T-helper 2 cell (primary cell): ENCODE data around the gene TPCN2.
A peak's percentile ranks its signal among the peaks of the same experiment; 100 is the strongest.

Source experiments
- DNase-seq, 5 experiments: peaks; one replicate each; pipeline versions ENCODE4 v3.0.0 to v3.0.0-alpha.2; 2012 to 2022

TPCN2 gene

DNA sequence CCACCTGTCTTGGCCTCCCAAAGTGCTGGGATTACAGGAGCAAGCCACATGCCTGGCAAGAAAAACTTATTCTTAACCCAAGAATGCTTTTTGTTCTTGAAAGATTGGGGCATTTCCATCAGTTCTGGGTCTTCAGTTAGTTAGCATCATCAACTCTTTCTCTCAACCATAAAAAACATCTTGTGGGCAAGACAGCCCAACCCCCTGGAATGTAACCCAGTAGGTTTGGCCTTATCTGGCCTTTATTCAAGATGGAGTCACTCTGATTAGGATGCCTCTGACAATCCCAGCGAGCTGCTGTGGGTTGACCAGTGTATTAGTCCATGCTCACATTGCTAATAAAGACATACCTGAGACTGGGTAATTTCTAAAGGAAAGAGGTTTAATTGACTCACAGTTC is 9.2 kb upstream of the TPCN2 start:
- DNase-seq, result no peak

DNA sequence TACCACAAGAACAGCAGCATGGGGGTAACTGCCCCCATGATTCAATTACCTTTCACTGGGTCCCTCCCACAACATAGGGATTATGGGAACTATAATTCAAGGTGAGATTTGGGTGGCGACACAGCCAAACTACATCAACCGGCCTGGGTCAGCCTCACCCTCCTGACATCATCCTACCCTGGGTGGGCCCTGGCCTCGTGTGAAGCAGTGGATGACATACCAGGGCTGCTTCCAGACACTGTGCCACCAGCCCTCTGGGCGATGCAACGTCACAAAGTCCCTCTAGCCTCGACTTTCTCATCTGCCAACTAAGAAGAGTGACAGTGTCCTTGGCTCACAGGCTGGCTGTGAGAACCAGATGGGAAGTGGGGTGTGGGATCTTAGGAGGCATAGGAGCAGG is 8.7 kb upstream of the TPCN2 start:
- no peak for DNase-seq

DNA sequence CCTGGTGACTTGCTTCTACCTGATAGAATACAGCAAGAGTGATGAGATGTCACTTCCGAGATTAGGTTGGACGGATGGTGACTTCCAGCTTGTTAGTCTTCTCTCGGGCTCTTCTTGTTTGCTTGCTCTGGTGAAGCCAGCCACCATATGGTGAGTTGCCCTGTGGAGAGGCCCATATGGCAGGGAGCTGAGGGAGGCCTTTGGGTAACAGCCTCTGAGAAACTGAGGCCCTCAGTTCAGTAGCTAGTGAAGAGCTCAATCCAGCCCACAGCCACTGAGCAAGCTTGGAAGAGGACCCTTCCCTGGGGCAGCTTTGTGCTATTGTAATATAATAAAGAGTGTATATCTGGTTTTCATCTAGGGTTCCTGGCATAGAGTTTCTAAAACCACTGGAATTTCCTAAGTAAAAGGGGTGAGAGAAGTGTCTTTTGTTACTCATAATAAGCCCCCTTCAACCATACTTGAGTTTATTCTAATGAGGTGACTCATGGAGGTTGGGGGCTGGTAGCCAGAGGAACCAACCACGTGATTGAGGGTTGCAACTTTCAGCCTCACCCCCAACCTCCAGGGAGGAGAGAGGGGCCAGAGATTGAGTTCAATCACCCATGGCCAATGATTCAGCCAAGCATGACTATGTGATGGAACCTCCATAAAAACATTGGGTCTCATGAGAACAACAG is 8.0 kb upstream of the TPCN2 start:
- DNase-seq, result no peak

DNA sequence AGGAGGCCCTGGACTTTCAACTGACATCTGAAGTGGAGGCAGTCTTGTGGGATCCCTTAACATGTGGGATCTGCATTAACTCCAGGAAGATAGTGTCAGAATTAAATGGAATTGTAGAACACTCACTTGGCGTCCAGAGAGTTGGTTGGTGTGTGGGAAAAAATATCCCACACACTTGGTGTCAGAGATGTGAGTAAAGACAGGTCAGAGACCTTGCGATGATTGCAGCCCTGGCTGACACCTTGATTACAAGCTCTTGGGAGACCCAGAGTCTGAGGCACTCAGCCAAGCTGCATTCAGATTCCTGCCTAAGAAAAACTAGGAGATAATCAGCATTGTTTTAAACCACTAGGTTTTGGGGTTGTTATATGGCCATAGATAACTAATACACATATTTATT is 7.2 kb upstream of the TPCN2 start:
- no peak for DNase-seq

DNA sequence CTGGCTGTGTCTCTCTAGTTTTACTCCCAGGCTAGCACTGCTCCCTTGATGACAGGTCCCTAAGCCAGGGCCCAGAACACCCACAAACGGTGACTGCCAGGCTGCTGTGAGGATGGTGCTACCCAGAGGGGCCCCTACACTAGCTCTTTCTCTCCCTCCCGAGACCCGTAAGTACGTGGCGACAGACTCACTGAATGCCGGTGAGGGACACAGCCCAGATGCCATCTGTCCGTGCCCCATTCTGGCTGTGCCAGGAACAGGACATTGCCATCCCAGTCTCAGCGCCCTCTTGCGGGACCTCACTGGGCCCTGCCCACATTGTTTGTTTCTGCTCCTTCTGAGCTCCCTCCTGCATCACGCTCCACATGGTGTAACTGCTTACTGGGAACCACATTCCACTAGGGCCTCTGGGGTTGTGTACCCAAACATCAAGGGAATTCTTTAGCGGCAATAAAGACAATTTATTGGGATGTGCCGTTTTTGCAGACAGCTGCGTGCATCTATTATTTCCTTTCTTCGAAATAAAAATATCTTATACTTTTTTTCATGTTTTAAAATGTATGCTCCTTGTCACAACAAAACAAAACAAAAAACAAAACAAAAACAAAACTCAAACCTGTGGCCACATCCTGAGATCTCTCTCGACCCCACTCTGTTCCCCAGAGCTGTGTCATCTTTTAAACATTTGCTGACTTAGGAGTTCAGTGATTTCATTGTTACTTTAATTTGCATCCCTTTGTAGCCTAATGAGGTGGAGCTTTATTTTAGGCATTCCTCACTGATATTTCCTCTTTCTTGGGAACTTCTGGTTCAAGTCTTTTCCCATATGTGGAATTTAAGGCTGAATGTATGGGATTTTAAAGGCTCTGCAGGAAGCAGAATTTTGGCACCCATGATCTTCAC is 4.4 kb upstream of the TPCN2 start:
- DNase-seq, result peak in 1 of 5 experiments; percentile 31

DNA sequence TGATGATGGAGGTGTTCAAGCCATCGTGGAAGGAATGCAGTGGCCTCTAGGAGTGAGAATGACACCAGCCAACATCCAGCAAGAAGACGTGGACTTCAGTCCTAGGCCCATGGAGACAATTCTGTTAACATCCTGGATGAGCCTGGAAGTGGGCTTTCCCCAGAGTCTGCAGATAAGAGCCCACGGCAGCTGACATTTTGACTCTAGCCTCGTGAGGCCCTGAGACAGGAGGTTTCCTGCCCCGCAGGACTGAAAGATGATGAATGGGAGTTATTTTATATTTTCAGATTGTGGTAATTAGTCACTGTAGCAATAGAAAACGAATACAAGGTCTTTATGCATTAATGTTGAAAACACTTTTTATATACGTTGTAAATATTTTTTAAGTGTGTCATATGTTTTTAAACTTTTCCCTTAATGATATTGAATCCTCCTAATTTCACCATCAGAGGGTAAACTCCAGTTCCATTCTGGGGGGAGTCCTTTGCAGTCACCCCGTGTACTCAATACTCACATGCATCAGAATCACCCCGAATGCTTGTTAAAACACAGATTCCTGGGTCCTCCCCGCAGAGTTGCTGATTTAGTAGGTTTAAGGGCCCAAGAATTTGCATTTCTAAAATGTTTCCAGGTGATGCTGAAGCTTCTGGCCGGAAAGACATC is 570 bp upstream of the TPCN2 start:
- no peak for DNase-seq

DNA sequence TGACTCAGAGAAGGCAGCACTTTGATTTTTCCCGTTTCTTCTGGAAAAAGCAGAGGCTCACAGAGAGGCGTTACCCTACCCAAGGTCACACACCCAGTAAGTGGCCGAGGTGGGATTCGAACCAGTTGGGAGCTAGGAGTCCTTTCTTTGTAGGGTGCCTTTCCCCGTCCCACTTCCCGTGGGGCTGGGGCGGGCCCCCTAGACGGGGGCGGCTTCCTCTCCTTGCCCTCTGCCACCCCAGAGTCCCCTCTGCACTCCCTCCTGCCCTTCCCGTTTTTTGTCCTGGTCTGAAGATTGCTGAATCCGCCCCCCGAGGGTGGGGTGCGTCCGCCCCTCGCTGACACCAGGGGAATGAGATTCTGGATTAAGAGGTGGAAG is 747 bp downstream of the TPCN2 start:
- DNase-seq, result peak in 2 of 5 experiments; percentile 8 to 50

DNA sequence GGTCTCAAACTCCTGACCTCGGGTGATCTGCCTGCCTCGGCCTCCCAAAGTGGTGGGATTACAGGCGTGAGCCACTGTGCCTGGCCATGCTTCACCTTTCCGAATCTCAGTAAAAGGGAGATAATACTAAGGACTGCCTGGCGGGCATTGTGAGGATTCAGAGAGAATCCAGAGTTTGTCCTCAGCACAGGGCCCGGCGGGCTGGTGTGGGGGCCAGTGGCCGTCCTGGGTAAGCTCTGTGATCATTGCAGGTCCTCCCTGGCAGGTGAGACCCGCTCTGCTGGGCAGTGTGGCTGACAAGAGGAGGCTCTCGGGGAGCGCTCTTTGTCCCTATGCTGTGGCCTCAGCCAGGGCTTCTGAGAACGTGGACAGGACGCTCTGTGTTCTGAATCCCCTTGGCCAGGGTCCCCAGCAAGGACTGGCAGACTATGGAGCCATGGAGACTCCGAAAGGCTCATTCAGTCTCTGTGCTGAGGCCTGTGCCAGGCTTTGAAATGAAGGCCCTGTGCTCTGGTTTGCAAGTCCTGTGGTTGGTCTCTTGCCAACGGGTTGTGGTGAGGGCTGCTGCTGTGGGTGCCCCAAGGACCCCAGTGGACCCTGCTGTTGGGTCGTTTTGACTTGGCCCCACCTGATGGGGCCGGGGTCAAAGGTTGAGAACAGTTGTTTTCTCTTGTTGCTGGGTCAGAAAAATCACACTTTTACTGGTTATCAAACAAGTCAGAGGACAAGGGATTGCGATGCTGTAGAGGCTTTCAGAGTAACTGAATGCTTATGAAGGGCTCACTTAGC is 2.1 kb downstream of the TPCN2 start:
- DNase-seq, result no peak

DNA sequence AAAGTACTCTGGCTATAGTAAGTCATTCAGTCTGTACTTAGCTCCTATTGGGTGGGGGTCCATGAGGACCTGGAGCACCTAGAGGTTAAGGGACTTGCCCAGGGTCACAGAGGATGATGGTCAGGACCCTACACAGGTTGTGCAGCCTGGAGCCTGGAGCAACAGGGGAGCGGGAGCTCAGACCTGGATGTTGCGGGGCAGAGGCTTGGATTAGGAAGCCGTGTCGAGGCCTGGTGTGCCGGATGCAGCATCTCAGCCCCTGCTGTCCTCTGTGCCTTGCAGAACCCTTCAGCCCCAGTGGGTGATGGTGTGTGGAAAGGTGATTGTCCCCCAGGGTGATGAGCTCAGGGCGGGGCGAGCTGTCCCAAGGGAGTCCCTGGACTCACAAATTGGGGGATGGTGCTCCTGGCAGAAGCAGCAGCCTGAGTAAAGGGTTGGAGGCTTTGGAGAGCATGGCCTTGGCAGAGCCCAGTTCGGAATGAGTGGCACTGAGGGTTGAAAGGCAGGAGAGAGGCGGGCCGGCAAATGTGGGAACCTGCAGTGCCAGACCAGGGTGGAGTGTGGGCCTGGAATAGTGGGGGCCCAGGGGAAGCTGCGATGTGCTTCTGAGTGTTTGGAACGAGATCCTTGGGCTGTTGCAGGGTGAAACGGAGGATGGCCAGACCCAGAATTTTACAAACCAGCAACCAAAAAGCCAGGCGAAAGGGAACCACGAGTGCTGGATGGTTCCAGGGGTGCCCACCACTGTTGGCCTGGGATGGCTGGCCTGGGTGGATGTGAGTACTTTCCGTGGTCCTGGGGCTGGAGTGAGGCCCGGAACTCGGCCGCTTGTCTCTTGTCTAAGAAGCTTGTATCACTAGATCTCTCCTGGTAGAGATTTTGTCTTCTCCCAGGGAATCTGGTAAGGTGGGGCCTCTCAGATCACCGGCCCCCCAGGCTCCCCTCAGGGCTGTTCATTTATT is 2.9 kb downstream of the TPCN2 start:
- DNase-seq, result no peak

DNA sequence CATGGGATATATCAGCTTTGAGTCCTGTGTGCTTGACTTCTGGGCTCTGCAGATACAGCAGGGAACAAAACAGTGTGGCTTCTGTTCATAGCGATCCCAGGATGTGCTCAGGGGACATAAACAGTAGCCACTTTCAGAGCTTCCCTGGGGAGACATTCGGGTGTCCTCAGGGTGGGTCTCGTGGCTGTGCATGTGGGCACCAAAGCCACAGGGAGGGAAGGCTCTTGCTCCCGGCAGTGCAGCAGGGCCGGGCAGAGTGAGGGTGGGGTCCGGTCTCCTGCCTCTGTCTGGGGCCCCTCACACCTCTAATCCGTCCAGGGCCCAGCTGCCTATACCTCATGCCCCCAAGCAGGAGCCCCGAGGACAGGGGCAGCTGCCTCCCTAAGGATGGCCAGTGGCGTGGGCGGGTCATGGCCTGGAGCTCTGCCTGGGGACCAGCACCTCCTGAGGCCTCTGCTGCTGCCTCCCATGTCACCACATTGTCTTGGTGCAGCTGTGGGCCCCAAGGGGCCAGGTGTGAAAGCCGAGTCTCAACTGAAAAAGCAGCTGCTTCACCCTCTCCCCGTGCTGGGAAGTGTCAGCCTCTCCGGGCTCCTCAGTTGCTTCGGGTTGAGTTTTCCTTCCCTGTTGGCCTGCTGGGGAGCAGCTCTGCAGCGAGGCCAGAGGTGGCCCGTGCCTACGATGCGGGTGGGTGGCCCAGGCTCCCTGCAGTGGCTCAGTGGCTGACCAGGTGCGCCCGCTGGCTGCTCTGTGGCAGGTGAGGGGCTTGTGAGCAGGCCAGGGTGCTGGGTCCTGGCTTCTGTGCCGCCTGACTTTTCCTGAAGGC is 3.8 kb downstream of the TPCN2 start:
- no peak for DNase-seq

DNA sequence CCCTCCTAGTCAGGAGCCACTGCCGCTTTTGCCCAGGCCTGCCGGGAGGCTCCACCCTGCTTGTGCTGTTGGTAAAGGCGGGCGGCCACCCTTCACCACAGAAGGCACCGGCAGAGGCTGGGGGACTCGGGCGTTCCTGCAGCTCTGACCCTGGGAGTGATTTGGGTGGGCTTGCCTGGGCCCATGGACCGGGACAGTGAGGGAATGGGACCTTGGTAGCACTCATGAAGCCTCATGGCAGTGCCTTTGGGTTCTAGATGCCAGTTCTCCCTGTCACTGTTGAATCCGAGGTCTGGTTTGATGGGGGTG is 4.4 kb downstream of the TPCN2 start:
- DNase-seq, result no peak

DNA sequence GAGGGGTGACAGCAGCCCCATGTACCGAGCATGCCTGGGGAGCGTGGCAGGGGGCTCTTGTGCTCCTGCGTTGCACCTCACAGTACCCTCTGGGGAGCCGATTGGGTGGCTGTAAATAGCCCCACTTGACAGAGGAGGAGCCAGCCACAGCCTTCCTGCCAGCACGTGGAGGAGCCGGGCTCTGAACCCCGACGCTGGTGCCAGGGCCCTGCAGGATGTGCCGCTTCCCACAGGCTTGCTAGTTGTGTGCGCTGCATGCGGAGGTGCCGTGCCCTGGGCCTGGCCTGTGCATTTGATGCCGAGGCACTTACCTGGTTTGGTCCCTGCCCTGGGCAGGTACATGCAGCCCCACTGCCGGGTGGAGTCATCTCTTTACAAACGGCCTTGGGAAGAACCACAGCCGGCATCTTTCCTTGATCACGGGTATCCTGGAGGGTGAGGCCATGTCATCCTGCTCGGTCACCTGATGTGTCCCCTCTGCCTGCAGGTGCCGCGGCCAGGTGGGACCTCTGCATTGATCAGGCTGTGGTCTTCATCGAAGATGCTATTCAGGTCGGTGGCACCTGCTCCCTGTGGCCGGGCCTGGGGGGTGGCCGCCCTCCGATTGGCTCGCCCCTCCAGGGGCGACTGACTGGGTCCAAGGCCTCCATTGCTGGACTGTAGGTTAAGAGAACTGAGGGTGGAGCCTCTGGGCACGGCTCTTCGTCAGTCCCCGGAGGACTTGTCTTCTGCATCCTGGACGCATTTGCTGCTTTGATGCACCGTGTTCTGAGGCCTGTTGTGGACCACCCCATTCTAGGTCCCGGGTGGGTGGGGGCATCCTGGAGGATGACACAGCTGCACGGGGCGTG is 5.0 kb downstream of the TPCN2 start:
- DNase-seq, result no peak

DNA sequence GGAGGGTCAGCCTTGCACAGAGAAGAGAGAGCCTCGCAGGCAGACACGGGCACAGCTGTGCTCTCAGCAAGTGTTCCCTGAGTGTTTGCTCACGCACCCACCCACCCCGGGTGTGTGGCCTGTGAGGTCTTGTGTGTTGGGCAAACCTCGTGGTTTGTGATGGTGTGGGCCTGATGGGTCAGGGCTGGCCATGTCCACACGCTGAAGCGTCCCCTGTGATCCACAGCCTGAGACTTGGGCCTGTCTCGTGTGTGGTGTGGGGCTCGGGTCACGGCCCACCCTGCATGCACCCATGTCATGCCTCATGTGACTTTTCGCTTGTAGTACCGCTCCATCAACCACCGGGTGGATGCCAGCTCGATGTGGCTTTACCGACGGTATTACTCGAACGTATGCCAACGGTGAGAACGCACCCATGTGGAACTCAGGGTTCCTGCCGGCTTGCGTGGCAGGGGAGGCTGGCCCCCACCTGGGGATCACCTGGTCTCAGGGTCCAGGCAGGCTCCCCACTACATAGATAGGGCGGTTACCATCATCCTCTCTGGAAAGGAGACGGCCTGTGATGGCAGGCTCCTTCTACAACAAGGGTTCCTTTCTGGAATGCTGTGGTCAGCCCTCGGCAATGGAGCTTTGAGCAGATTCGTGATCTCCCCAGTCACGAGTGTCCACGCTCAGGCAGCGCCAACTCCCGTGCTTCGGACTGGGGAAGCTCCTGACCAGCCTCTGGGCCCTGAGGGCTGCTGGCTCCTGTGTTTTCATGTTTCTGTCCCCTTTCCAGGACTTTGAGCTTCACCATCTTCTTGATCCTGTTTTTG is 5.9 kb downstream of the TPCN2 start:
- no peak for DNase-seq

DNA sequence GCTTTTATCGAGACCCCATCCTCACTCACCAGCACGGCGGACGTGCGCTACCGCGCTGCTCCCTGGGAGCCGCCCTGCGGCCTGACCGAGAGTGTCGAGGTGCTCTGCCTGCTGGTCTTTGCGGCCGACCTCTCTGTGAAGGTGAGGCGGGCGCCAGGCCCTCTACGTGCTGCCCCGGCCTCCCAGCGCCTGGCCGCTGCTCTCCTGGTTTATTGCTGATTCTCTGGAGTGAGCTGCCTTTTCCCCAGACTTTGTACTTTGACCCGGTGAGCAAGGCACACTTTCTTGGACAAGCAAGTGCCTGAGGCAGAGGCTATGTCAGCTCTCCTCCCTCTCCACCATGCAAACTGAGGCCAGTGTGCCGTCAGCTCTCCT is 6.5 kb downstream of the TPCN2 start:
- no peak for DNase-seq

DNA sequence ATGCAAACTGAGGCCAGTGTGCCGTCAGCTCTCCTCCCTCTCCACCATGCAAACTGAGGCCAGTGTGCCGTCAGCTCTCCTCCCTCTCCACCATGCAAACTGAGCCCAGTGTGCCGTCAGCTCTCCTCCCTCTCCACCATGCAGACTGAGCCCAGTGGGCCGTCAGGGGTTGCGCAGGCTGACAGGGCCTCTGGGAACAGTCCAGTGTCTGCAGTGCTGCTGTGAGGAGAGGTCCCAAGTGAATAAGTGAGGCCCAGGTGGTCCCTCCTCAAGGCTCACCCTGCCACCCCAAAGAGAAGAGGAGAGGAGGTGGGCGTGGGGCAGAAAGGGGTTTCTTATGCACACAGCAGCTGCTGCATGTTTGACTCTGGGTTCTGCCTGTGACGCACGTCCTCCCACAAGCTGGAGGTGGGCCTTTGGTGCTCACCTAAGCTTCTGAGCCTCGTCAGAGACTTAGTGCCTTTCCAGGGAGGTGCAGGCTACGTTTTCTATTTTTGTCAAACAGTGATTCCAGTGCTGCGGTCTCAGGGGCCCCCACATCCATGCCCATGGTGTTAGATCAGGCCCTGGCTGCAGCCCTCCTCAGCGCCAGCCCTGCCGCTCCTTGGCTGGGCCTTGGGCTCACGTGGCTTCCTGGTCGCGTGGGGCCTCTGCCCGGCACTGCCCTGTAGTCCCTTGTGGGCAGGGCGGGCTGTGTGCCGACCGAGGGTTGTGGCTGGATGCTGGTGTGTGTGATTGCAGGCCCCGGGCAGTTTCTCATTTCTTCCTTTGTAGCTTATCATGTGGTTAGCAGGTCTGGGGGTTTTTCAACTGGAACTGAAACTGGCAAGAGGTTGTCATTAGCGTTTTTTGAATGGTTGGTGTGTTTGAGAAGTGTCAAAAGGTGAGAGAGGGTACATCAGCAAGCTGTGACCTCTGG is 7.1 kb downstream of the TPCN2 start:
- DNase-seq, result peak in 2 of 5 experiments; percentile 36 to 86

DNA sequence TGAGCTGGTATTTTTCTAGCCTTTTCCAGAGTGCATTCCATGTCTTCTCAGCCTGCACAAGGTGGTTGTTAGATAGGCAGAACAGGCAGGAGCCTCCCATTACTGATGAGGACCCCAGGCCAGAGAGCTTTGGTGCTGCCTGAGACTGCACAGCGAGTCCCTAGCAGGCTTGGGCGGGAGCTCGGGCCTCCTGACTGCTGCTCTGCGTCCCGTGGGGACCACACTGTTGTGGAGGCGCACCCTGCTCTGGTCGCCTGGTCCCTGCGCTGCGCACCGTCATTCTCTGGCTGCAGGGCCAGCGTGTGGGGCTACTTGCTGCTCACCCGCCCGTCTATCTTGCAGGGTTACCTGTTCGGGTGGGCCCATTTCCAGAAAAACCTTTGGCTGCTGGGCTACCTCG is 8.5 kb downstream of the TPCN2 start:
- no peak for DNase-seq

DNA sequence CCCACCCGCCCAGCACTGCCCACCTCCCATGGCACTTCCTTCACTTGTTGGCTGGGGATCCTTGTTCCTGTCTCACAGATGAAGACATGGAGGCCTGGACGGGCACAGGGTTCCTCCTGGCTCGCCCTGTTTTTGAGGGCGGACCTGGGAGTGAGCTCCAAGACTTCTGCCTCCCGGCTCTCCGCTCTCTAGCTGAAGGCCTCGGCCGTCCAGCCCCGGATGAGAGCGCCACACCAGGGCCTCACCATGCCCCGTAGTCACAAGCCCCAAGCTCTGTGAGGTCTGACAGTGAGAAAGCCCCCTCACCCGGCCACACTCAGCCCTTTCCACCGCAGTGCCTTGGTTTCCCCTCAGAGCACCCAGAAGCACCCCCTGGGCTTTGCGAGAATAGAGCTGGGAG is 9.1 kb downstream of the TPCN2 start:
- DNase-seq, result no peak
